GM18507 (cell line): Measurements from ENCODE around the gene GAN.
"Not testable (repeated sequence)": the region's sequence is repeated elsewhere in the genome, so short reads cannot be mapped to it uniquely, and the experiment has no call there.

ENCODE experiments used
- DNase-seq: peaks from one replicate; pipeline ENCODE4 v3.0.0; 2011; ENCODE audit warnings: low read depth; ENCODE audit not compliant: insufficient read length; ENCODE audit errors: extremely low spot score
- FAIRE-seq: peaks from 2 replicates; lab custom pipeline; 2011; peaks lifted over from hg19 to GRCh38; lab: Jason Lieb, UNC

Gene GAN

DNA sequence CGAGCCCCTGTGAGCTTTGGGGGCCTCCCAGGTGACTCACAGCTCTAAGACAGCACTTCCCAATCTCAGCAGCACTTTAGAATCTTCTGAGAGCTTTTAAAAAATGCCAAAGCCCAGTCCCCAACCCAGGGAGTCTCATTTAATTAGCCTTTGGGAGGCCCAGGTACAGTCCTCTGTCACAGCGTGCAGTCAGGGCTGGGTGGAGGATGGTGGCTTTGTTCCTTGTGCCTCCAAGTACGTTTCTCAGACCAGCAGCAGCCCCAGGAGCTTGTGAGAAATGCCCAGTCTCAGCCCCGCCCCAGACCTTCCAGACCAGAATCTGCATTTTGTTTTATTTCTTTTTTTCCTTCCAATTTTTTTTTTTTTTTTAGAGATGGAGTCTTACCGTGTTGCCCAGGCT, 102.4 kb downstream of the GAN start:
- FAIRE-seq (no peak), DNase-seq (no peak)

DNA sequence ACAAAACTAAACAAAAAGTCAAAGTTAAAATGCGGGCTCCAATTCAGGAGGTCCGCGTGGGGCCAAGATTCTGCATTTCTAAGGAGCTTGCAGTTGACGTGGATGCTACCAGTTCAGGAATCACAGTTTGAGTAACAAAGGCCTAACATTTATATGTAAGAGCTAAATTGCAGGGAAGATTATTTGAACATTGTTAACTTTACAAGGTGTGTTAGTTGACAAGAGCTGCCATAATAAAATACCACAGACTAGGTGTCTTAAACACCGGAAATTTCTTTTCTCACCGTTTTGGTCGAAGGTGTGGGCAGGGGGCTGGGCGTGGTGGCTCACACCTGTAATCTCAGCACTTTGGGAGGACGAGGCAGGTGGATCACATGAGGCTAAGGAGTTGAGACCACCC, 105.0 kb downstream of the GAN start:
- DNase-seq (no peak), FAIRE-seq (no peak)

DNA sequence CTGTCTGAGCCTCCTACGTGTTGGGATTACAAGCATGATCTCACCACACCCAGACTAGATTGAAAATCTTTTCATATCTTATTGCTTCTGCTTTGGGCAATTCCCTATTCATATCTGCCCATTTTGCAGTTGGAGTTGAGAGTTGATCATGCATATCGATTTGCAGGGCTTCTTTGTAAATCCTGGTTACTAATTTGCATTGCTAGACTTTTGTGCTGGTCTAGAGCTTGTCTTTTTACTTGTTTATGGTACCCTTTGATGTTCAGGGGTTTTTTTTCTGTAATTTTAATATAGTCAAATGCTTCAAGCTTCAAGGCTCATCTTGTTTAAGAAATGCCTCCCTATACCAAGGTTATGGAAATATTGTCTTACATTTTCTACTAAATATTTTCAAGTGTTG, 106.4 kb downstream of the GAN start:
- FAIRE-seq (no peak), DNase-seq (no peak)

GRCh38 chr16:81421536-81421935, 106.8 kb downstream of the GAN start:
- no peak for FAIRE-seq
- DNase-seq: no peak

GRCh38 chr16:81422153-81422552, 107.4 kb downstream of the GAN start:
- DNase-seq, FAIRE-seq: not testable (repeated sequence)

DNA sequence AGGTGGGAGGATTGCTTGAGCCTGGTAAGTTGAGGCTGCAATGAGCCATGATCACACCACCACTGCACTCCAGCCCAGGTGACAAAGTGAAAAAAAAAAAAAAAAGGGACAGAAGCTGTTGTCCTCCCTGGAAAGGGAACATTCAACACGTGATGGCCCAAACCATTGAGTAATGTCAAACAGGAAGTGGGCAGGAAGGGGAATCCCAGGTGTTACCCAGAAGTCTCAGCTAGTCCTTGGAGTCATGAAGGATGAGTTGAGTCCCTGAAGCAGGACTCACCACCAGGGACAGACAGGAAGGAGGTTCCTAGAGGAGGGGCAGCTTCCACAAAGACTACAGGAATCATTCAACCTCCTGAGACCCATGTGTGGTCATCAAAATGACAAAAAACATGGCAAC, 110.0 kb downstream of the GAN start:
- no peak for DNase-seq
- peak; percentile 73 for FAIRE-seq

GRCh38 chr16:81427219-81427618, 112.5 kb downstream of the GAN start:
- no peak for FAIRE-seq
- DNase-seq: no peak

- DNase-seq: no peak
- FAIRE-seq: no peak
Measured at GRCh38 chr16:81429045-81429521, 114.3 kb downstream of the GAN start.

DNA sequence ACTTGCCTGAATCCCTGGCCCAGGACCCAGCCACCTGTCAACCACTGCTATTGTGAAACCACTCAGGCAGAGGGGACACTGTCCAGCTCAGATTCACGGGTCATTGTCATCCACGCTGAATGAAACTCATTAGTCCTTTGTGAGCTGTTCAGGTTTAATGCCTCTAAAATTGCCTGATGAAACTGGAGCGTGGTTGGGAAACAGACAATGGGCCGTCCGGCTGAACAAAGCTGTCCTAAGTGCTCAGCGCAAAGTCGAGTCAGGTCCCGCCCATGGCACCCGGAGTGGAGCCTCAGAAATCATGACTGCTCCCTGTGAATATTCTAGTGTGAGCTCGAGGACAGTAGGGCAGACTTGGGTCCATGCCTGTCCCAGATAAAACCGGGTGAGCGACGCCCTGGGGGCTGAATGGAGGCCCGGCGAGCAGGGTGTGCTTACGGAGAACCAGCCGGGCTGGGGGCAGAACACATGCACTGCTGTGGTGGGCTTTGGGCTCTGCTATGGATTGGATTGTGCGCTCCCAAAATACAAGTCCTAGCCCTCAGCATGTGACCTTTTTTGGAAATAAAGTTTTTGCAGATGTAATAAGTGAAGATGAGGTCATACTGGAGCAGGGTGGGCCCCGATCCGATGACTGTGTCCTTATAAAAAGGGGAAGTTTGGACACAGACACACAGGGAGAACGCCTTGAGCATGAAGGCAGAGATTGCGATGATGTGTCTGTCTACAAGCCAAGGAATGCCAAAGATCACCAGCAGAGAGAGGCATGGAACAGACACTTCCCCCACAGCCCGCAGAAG, 117.0 kb downstream of the GAN start:
- FAIRE-seq (no peak), DNase-seq (no peak)

GRCh38 chr16:81432937-81433557, 118.3 kb downstream of the GAN start:
- FAIRE-seq (no peak), DNase-seq (no peak)

- no peak for FAIRE-seq
- no peak for DNase-seq
Measured at GRCh38 chr16:81435103-81435502, 120.3 kb downstream of the GAN start.

- no peak for FAIRE-seq
- DNase-seq: no peak
Measured at GRCh38 chr16:81435567-81435966, 120.8 kb downstream of the GAN start.

DNA sequence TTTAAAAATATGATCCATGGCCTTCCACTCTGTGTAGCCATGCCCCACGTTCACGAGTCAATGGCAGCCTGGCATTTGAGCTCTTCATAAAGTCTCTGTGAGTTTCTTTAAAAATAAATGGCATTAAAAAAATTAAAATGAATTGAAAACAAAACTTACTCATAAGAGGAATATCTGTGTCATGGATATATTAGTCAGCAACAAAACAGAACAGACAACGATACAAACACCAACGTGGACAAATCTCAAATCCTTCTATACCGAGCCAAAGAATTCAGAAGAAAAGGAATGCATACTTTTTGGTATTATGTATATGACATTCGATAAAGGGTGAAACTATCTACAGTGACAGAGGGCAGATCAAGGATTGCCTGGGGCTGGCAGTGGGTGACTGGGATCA, 121.6 kb downstream of the GAN start:
- DNase-seq (no peak), FAIRE-seq (no peak)

GRCh38 chr16:81437865-81438264, 123.1 kb downstream of the GAN start:
- FAIRE-seq (no peak), DNase-seq (no peak)
